Fibroblast of lung (primary cell): ENCODE data around the gene FAM117B.

Experiments used
- EZH2 ChIP-seq: IDR thresholded peaks from 2 replicates; pipeline ENCODE4 v1.5.1; 2012; ENCODE audit warnings: low read length, control low read depth, mild to moderate bottlenecking; ENCODE audit errors: missing control alignments
- TF ChIP-seq, protein P1 (sequence below), 2 donors: IDR thresholded peaks in 1 of 2; conservative IDR thresholded peaks in 1 of 2; 1 replicate in 1 of 2; 2 replicates in 1 of 2; pipeline ENCODE4 v1.5.1; 2011 to 2012; ENCODE audit warnings: low read length in 2 of 2, control low read depth in 1 of 2, inconsistent platforms in 1 of 2, low read depth in 1 of 2, mild to moderate bottlenecking in 1 of 2

GRCh38 chr2:202716114-202716718, 81.4 kb downstream of the FAM117B start:
- TF ChIP-seq, protein P1, sequence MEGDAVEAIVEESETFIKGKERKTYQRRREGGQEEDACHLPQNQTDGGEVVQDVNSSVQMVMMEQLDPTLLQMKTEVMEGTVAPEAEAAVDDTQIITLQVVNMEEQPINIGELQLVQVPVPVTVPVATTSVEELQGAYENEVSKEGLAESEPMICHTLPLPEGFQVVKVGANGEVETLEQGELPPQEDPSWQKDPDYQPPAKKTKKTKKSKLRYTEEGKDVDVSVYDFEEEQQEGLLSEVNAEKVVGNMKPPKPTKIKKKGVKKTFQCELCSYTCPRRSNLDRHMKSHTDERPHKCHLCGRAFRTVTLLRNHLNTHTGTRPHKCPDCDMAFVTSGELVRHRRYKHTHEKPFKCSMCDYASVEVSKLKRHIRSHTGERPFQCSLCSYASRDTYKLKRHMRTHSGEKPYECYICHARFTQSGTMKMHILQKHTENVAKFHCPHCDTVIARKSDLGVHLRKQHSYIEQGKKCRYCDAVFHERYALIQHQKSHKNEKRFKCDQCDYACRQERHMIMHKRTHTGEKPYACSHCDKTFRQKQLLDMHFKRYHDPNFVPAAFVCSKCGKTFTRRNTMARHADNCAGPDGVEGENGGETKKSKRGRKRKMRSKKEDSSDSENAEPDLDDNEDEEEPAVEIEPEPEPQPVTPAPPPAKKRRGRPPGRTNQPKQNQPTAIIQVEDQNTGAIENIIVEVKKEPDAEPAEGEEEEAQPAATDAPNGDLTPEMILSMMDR (conservative IDR thresholded peaks at IDR 0.05 in 1 of 2, IDR thresholded peaks at IDR 0.05 in 1 of 2; ENCODE audit: low read depth in 1 of 2, low read length in 2 of 2), result no peak
- no peak for TF ChIP-seq EZH2
